HepG2 (cell line): Measurements from ENCODE around the gene SLC22A15.

ENCODE experiments used
- AKAP8 ChIP-seq: sonication (generic); formaldehyde crosslinking; IDR thresholded peaks from 2 replicates; pipeline ENCODE4 v1.5.1; 2020; ENCODE audit warnings: mild to moderate bottlenecking, missing genetic modification reagents
- FOXK2 ChIP-seq: fragments of 450-650 bp; IDR thresholded peaks from 2 replicates; pipeline ENCODE4 v1.6.1; 2016
- SCMH1 ChIP-seq: sonication (generic); formaldehyde crosslinking; IDR thresholded peaks from 2 replicates; pipeline ENCODE4 v1.9.0; 2021; ENCODE audit warnings: missing genetic modification reagents, mild to moderate bottlenecking, borderline replicate concordance
- THAP7 ChIP-seq: sonication (generic); formaldehyde crosslinking; IDR thresholded peaks from 2 replicates; pipeline ENCODE4 v1.8.1; 2023; ENCODE audit warnings: mild to moderate bottlenecking, missing genetic modification reagents
- ZKSCAN8 ChIP-seq: IDR thresholded peaks from 2 replicates; pipeline ENCODE4 v1.6.1; 2016; ENCODE audit warnings: borderline replicate concordance, missing genetic modification reagents, missing compliant biosample characterization
- ZNF20 ChIP-seq: sonication (generic); formaldehyde crosslinking; IDR thresholded peaks from 2 replicates; pipeline ENCODE4 v1.4.0; 2020; ENCODE audit warnings: mild to moderate bottlenecking, moderate library complexity, missing genetic modification reagents
- ZNF329 ChIP-seq: sonication (generic); formaldehyde crosslinking; IDR thresholded peaks from 2 replicates; pipeline ENCODE4 v1.9.0; 2021; ENCODE audit warnings: low read depth, mild to moderate bottlenecking, missing genetic modification reagents
- ZNF432 ChIP-seq: sonication (generic); formaldehyde crosslinking; IDR thresholded peaks from 2 replicates; pipeline ENCODE4 v1.5.0; 2020; ENCODE audit warnings: missing genetic modification reagents, mild to moderate bottlenecking, borderline replicate concordance

GRCh38 chr1:115952547-115952946 lies 23.8 kb upstream of the SLC22A15 start:
- TF ChIP-seq ZNF20: no peak
- TF ChIP-seq ZNF432 (CRISPR knock-in tag): no peak
- no peak for TF ChIP-seq AKAP8
- TF ChIP-seq SCMH1 (CRISPR knock-in tag): no peak
- no peak for TF ChIP-seq ZKSCAN8 (CRISPR knock-in tag)
- TF ChIP-seq THAP7: no peak
- TF ChIP-seq ZNF329 (CRISPR knock-in tag): no peak
- TF ChIP-seq FOXK2: no peak
